GM18873 (cell line): Measurements from ENCODE around the gene UCHL5.
A peak's percentile ranks its signal among the peaks of the same experiment; 100 is the strongest.
"Not testable (repeated sequence)": the region's sequence is repeated elsewhere in the genome, so short reads cannot be mapped to it uniquely, and the experiment has no call there.

ENCODE experiments used
- ATAC-seq: cut with Tn5 transposase; IDR thresholded peaks from one replicate; pipeline ENCODE4 v1.9.1; 2021; ENCODE audit warnings: mild to moderate bottlenecking, moderate library complexity, moderate number of reproducible peaks; ENCODE audit not compliant: unreplicated experiment, low FRiP score

UCHL5 gene

GRCh38 chr1:193014400-193014799, 44.8 kb downstream of the UCHL5 start:
- ATAC-seq: no peak

GRCh38 chr1:193013707-193014106, 45.5 kb downstream of the UCHL5 start:
- ATAC-seq: no peak

GRCh38 chr1:193013005-193013404, 46.2 kb downstream of the UCHL5 start:
- ATAC-seq: no peak

GRCh38 chr1:193011406-193011805, 47.8 kb downstream of the UCHL5 start:
- no peak for ATAC-seq

GRCh38 chr1:193009501-193009900, 49.7 kb downstream of the UCHL5 start:
- ATAC-seq: no peak

- ATAC-seq: no peak
Measured at GRCh38 chr1:193005785-193006184, 53.4 kb downstream of the UCHL5 start.

- ATAC-seq: no peak
Measured at GRCh38 chr1:192998536-192998935, 60.6 kb downstream of the UCHL5 start.

- ATAC-seq: no peak
Measured at GRCh38 chr1:192994141-192994540, 65.0 kb downstream of the UCHL5 start.

GRCh38 chr1:192993426-192994085, 65.6 kb downstream of the UCHL5 start:
- ATAC-seq: peak; percentile 63

- not testable (repeated sequence) for ATAC-seq
Measured at GRCh38 chr1:192986748-192987334, 72.3 kb downstream of the UCHL5 start.

GRCh38 chr1:192986110-192986747, 72.9 kb downstream of the UCHL5 start:
- ATAC-seq: no peak

GRCh38 chr1:192984080-192984479, 75.1 kb downstream of the UCHL5 start:
- no peak for ATAC-seq

GRCh38 chr1:192983349-192983980, 75.7 kb downstream of the UCHL5 start:
- peak; percentile 65 for ATAC-seq

GRCh38 chr1:192980856-192981255, 78.3 kb downstream of the UCHL5 start:
- ATAC-seq: no peak

- not testable (repeated sequence) for ATAC-seq
Measured at GRCh38 chr1:192980334-192980733, 78.8 kb downstream of the UCHL5 start.

GRCh38 chr1:192979542-192979941, 79.6 kb downstream of the UCHL5 start:
- no peak for ATAC-seq

- no peak for ATAC-seq
Measured at GRCh38 chr1:192978195-192978710, 80.9 kb downstream of the UCHL5 start.

- ATAC-seq: no peak
Measured at GRCh38 chr1:192977089-192977706, 82.0 kb downstream of the UCHL5 start.

- ATAC-seq: no peak
Measured at GRCh38 chr1:192976576-192976975, 82.6 kb downstream of the UCHL5 start.

GRCh38 chr1:192974701-192975100, 84.5 kb downstream of the UCHL5 start:
- ATAC-seq: no peak

- ATAC-seq: no peak
Measured at GRCh38 chr1:192973988-192974387, 85.2 kb downstream of the UCHL5 start.
